Smooth muscle cell of bladder (primary cell): ENCODE data around the gene PAEP. TPM values are rescaled to one million over a fixed set of nuclear protein-coding genes. Genes with fewer than 3 reads are reported as not detected.

Experiments
- total RNA-seq: library from RNA; depleted of rRNA; stranded (reverse); fragments of >200 nt; gene quantifications from 2 replicates; pipeline ENCODE4 v1.2.3, GENCODE V29; 2014

PAEP gene
- not detected in 2 replicates for total RNA-seq

DNA sequence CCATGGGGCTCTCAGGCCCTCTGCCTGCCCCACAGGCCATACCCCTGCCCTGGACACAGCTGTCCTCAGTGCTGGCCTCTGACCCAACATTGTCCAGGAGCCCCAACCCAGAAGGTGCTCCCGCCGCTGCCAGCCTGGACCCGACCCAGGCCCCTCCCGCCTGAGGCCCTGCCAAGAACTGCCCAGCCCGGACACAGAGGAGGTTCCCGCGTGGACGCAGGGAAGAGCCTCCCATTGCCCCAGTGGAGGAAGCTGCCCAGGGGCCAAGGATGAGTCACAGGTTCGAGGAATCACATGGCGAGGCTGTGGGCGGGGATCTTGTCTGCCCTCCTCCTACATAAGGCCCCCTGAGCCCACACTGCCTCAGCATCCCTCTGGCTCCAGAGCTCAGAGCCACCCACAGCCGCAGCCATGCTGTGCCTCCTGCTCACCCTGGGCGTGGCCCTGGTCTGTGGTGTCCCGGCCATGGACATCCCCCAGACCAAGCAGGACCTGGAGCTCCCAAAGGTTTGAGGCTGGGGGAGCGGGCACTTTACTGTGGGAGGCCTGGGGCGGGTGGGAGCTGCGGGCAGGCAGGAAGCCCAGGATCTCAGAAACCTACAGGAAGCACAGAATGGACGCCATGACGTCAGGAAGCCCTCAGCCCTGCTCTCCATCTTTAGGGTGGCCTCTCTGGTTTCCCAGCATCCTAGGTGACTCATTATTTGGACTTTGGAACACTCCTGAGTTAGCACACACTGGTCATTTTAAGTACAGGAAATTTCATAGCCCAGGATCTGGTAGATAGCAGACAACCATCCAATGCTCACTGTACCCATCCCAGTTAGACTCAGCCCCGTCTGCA, at the start of gene PAEP:
PAEP (plus strand) TSS at position 366 of the 844 bp plus-strand sequence.

GRCh38 chr9:135520916-135521607, 40.5 kb upstream of the PAEP start, which contains the start of gene LCN1:
TSS of gene LCN1 (plus strand) at chr9:135521440. CDS start at chr9:135521498, 58 bp downstream.

GRCh38 chr9:135545646-135546176, 15.8 kb upstream of the PAEP start, which contains the start of gene OBP2A:
TSS of gene OBP2A (plus strand) at chr9:135546126. CDS start at chr9:135546181, 55 bp downstream.

Other genes with a start within 250 kb of the PAEP start
- gene PPP1R26, start 82.0 kb upstream of the PAEP start, total RNA-seq = 9.5 and 10.4 TPM in 2 replicates
- 10.4 and 11.5 TPM in 2 replicates for gene MRPS2, start 61.1 kb upstream of the PAEP start, total RNA-seq
- gene LCN1, start 40.3 kb upstream of the PAEP start, total RNA-seq = 0.28 and 0.65 TPM in 2 replicates
- not detected in 2 replicates for gene OBP2A, start 15.6 kb upstream of the PAEP start, total RNA-seq
- gene GLT6D1, start 77.8 kb downstream of the PAEP start, total RNA-seq = not detected in 2 replicates
- not detected in 2 replicates for gene LCN9, start 101.6 kb downstream of the PAEP start, total RNA-seq
- not detected in 2 replicates for gene SOHLH1, start 137.7 kb downstream of the PAEP start, total RNA-seq
- gene KCNT1, start 140.4 kb downstream of the PAEP start, total RNA-seq = not detected in 2 replicates